Uterus (tissue), 2 donors: ENCODE results near the gene FN3KRP.

Experiments
- CTCF ChIP-seq, 4 experiments: fragments of 200-600 bp in 2 of 4; fragments of 450-650 bp in 2 of 4; sonication (generic) in 2 of 4; IDR thresholded peaks; one replicate each; pipeline ENCODE4 v1.5.1; 2016 to 2019; ENCODE audit warnings: antibody characterized with exemption in 4 of 4, mild to moderate bottlenecking in 2 of 4, moderate library complexity in 1 of 4
- POLR2A ChIP-seq, 2 donors: fragments of 450-650 bp; IDR thresholded peaks; one replicate each; pipeline ENCODE4 v1.6.1; 2016; ENCODE audit warnings: antibody characterized with exemption in 2 of 2, mild to moderate bottlenecking in 1 of 2, moderate library complexity in 1 of 2

GRCh38 chr17:82709024-82709675 is 7.4 kb upstream of the FN3KRP start:
- TF ChIP-seq POLR2A (IDR thresholded peaks at IDR 0.05): no peak
- TF ChIP-seq CTCF (IDR thresholded peaks at IDR 0.05): no peak
